Measurements from ENCODE around the gene GNA15. TPM values are rescaled to one million over a fixed set of nuclear protein-coding genes. Genes with fewer than 3 reads are reported as not detected.

Gene GNA15
- total RNA-seq, 3 donors from 2014 or later = 7.8 to 16.2 (median 8.5) TPM

DNA sequence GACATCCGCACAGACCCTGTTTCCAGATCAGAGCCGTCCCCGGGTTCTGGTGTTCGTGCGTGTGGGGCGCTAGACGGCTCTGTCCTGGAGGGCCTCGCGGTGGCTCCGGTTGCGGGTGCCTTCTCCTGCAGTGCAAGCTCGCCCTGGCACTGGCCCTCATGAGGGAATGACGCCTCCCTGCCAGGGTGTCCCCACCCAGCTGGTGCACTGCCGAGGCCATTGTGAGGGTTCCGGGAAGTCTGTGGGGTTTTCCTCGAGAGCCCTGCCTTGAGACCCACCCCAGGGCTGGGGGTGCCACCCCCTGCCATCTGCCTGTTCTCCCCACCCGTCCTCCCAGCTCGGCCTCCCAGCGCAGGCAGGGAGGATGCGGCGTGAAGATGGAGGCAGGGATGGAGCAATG lies 19.2 kb upstream of the GNA15 start:
- H3K36me3 ChIP-seq = no peaks in the 10 kb centered on the region
- H3K27ac ChIP-seq = peak overlapping the region; percentile 13 to 59

DNA sequence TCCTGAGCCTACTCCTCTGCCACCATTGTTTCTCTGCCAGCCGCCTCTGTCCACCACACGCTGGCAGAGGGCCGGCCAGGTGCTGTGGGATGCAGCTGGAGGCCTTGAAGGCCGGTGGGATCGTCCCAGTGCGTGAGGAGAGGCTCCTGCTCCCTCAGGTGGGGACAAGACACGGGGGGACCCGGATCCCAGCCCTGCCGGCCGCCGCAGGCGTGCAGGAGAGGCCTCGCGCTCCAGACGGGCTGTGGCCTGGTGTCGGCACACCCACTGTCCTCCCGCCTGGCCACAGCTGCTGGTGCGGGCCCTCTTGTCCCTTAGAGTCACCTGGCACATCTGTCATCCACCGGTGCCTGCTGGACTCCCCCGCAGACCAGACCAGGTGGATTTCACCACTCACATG lies 18.1 kb upstream of the GNA15 start:
- no peaks in the 10 kb centered on the region for H3K36me3 ChIP-seq
- intact Hi-C loops (cut with DNase I; ENCODE audit: low total_unique reads) = no loop called here

More for the DNA sequence above, 19.2 kb upstream of the GNA15 start:
- Histone ChIP-seq H3K4me1 (no peaks in the 10 kb centered on the region), H3K4me3 (no peak overlapping the region), H3K27me3 (no peaks in the 10 kb centered on the region), H3K9me3 (no peaks in the 10 kb centered on the region)
- no peak for DNase-seq (ENCODE audit: low spot score in 2 of 2)
- TF ChIP-seq POLR2AphosphoS5 (IDR thresholded peaks at IDR 0.05) (no peak), POLR2A (IDR thresholded peaks at IDR 0.05) (no peak)
- intact Hi-C loops (cut with DNase I; ENCODE audit: low total_unique reads) = no loop called here

GRCh38 chr19:3118232-3119070 lies 17.4 kb upstream of the GNA15 start:
- Histone ChIP-seq H3K4me3 (no peak overlapping the region), H3K9me3 (no peaks in the 10 kb centered on the region), H3K36me3 (no peaks in the 10 kb centered on the region), H3K27me3 (no peaks in the 10 kb centered on the region), H3K27ac (no peak overlapping the region), H3K4me1 (no peaks in the 10 kb centered on the region)
- intact Hi-C loops (cut with DNase I; ENCODE audit: low total_unique reads) = no loop called here
- no peak for DNase-seq (ENCODE audit: low spot score in 2 of 2)
- TF ChIP-seq, protein P1, sequence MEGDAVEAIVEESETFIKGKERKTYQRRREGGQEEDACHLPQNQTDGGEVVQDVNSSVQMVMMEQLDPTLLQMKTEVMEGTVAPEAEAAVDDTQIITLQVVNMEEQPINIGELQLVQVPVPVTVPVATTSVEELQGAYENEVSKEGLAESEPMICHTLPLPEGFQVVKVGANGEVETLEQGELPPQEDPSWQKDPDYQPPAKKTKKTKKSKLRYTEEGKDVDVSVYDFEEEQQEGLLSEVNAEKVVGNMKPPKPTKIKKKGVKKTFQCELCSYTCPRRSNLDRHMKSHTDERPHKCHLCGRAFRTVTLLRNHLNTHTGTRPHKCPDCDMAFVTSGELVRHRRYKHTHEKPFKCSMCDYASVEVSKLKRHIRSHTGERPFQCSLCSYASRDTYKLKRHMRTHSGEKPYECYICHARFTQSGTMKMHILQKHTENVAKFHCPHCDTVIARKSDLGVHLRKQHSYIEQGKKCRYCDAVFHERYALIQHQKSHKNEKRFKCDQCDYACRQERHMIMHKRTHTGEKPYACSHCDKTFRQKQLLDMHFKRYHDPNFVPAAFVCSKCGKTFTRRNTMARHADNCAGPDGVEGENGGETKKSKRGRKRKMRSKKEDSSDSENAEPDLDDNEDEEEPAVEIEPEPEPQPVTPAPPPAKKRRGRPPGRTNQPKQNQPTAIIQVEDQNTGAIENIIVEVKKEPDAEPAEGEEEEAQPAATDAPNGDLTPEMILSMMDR (IDR thresholded peaks at IDR 0.05) = no peak
- TF ChIP-seq POLR2AphosphoS5 (IDR thresholded peaks at IDR 0.05) (no peak), POLR2A (IDR thresholded peaks at IDR 0.05) (no peak)

More for the DNA sequence above, 18.1 kb upstream of the GNA15 start:
- no peaks in the 10 kb centered on the region for H3K4me1 ChIP-seq
- H3K4me3 ChIP-seq = no peak overlapping the region
- DNase-seq (ENCODE audit: low spot score in 2 of 2) = no peak
- H3K27ac ChIP-seq = no peak overlapping the region
- H3K9me3 ChIP-seq = no peaks in the 10 kb centered on the region
- no peaks in the 10 kb centered on the region for H3K27me3 ChIP-seq
- TF ChIP-seq, protein P1 (IDR thresholded peaks at IDR 0.05) = no peak
- TF ChIP-seq POLR2A (IDR thresholded peaks at IDR 0.05) (no peak), POLR2AphosphoS5 (IDR thresholded peaks at IDR 0.05) (no peak)

DNA sequence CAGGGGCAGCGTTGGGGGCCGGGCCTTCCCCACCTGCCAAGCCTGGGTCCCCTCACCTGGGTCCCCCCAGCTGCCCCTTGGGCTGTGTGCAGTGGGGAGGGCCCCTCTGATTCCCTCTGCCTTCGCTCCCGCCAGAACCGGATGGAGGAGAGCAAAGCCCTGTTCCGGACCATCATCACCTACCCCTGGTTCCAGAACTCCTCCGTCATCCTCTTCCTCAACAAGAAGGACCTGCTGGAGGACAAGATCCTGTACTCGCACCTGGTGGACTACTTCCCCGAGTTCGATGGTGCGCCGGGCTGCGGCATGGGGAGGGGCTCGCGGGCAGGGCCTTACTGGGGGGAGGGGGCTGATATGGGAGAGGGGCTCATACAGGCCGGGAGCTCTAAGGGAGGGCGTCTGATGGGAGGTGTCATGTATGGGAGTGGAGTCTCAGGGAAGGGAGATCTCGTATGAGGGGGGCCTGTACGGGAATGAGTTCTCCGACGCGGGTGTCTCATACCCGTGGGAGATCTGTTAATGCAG lies 16.7 kb upstream of the GNA15 start:
- DNase-seq (ENCODE audit: low spot score in 2 of 2) = no peak
- H3K4me1 ChIP-seq = no peaks in the 10 kb centered on the region
- H3K27ac ChIP-seq = no peak overlapping the region
- intact Hi-C loops (cut with DNase I; ENCODE audit: low total_unique reads) = no loop called here
- H3K9me3 ChIP-seq = no peaks in the 10 kb centered on the region
- no peaks in the 10 kb centered on the region for H3K27me3 ChIP-seq
- no peak overlapping the region for H3K4me3 ChIP-seq
- TF ChIP-seq POLR2AphosphoS5 (IDR thresholded peaks at IDR 0.05) = no peak
- TF ChIP-seq POLR2A (IDR thresholded peaks at IDR 0.05) = no peak
- TF ChIP-seq, protein P1 (IDR thresholded peaks at IDR 0.05) = no peak
- no peaks in the 10 kb centered on the region for H3K36me3 ChIP-seq

DNA sequence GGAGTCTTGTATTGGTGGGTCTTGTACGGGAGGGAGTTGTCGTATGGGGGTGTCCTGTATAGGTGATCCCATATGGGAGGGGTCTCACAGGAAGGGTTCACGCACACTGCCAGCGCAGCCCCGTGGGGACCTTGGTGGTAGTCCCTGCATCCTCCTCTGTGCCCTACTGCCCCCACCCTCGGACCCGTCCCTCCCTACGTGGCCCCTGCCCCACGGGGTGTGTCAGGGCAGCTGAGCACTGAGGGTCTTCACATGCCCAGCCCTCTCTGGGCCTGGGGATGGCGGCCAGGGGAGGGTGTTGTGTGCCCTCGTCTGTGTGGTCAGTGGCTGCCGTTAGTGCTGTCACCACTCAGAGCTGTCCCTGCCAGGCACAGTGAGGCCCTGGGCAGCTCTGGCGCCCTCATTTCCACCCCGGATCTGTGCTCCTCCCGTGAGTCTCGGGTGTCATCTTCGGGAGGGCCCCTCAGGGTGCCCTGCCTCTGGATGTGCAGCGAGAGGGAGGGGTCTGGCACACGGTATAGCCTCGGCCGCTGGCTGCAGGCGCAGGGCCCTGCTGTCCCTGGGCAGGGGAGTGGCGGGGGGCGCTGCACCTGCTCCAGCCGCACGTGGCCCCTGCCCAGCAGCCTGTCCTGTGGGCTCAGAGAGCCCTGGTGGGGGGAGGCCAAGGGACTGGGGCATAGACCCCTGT lies 16.0 kb upstream of the GNA15 start:
- TF ChIP-seq, protein P1 (IDR thresholded peaks at IDR 0.05) = no peak
- TF ChIP-seq POLR2AphosphoS5 (IDR thresholded peaks at IDR 0.05) = no peak
- TF ChIP-seq POLR2A (IDR thresholded peaks at IDR 0.05) = no peak
- no peak for DNase-seq (ENCODE audit: low spot score in 2 of 2)
- Histone ChIP-seq H3K4me3 (no peak overlapping the region), H3K36me3 (no peaks in the 10 kb centered on the region), H3K27ac (no peak overlapping the region), H3K27me3 (no peaks in the 10 kb centered on the region), H3K4me1 (no peaks in the 10 kb centered on the region), H3K9me3 (no peaks in the 10 kb centered on the region)
- intact Hi-C loops (cut with DNase I; ENCODE audit: low total_unique reads) = no loop called here

All from breast epithelium (tissue), 4 donors.